A673 (cell line): ENCODE measurements around the gene BEND3. TPM values are rescaled to one million over a fixed set of nuclear protein-coding genes. Genes with fewer than 3 reads are reported as not detected.
"Not testable (repeated sequence)": the region's sequence is repeated elsewhere in the genome, so short reads cannot be mapped to it uniquely, and the experiment has no call there.

ENCODE experiments used
- Bru-seq: library from RNA; stranded (reverse); fragments of 400-500 nt; gene quantifications from one replicate; lab custom pipeline; 2021; lab: Mats Ljungman, UMichigan
- BruChase-seq, 2 experiments: library from RNA; stranded (reverse); fragments of 400-500 nt; gene quantifications; one replicate each; lab custom pipeline; 2021; lab: Mats Ljungman, UMichigan
- BruUV-seq: library from RNA; stranded (reverse); fragments of 400-500 nt; replicated peaks from 2 replicates; lab custom pipeline; 2021; lab: Mats Ljungman, UMichigan
- CTCF ChIA-PET: fragments of 300-600 bp; sonication (Branson Sonifier 250); formaldehyde crosslinking; loops from one replicate; lab custom pipeline; 2022; ENCODE audit warnings: antibody characterized with exemption; lab: Charles Lee
- POLR2A ChIA-PET: fragments of 300-600 bp; sonication (Branson Sonifier 250); formaldehyde crosslinking; loops from one replicate; lab custom pipeline; 2022; ENCODE audit warnings: antibody characterized with exemption; ENCODE audit not compliant: low non-redundant PET; lab: Charles Lee
- DNase-seq: peaks from one replicate; pipeline ENCODE4 v3.0.0-alpha.2; 2015; ENCODE audit warnings: low spot score
- H3K27ac ChIP-seq: fragments of 200-600 bp; sonication (generic); 2 replicates; pipeline ENCODE4 v1.5.1; 2016; ENCODE audit warnings: mixed run types, low read depth, mild to moderate bottlenecking, mixed read lengths, antibody characterized with exemption, low read length; ENCODE audit not compliant: poor library complexity, severe bottlenecking
- H3K27me3 ChIP-seq: fragments of 200-600 bp; sonication (generic); replicated peaks from 2 replicates; pipeline ENCODE4 v1.6.1; 2017; ENCODE audit warnings: mixed run types, low read depth, mild to moderate bottlenecking, mixed read lengths, antibody characterized with exemption, low read length; ENCODE audit not compliant: insufficient read depth, poor library complexity
- H3K36me3 ChIP-seq: fragments of 200-600 bp; sonication (generic); 2 replicates; pipeline ENCODE4 v1.6.1; 2016; ENCODE audit warnings: mixed run types, mild to moderate bottlenecking, mixed read lengths, antibody characterized with exemption, low read length; ENCODE audit not compliant: insufficient read depth, poor library complexity, severe bottlenecking
- H3K4me1 ChIP-seq: fragments of 200-600 bp; sonication (generic); 2 replicates; pipeline ENCODE4 v1.6.1; 2017; ENCODE audit warnings: mixed run types, mild to moderate bottlenecking, mixed read lengths, antibody characterized with exemption, low read length; ENCODE audit not compliant: insufficient read depth, poor library complexity, severe bottlenecking
- H3K4me3 ChIP-seq: fragments of 200-600 bp; sonication (generic); 2 replicates; pipeline ENCODE4 v1.5.1; 2016; ENCODE audit warnings: low read depth, mixed run types, mild to moderate bottlenecking, mixed read lengths, low read length; ENCODE audit not compliant: poor library complexity, severe bottlenecking
- H3K9me3 ChIP-seq: fragments of 200-600 bp; sonication (generic); 2 replicates; pipeline ENCODE4 v1.6.1; 2016; ENCODE audit warnings: mixed run types, low read depth, mild to moderate bottlenecking, mixed read lengths, antibody characterized with exemption, low read length; ENCODE audit not compliant: poor library complexity, severe bottlenecking
- CTCF ChIP-seq: fragments of 300-800, 200-600 bp; sonication (generic); conservative IDR thresholded peaks from 2 replicates; pipeline ENCODE4 v1.5.1; 2017; ENCODE audit warnings: low read depth, mild to moderate bottlenecking, antibody characterized with exemption, low read length, moderate library complexity, mixed read lengths
- EZH2 ChIP-seq: fragments of 200-600 bp; sonication (generic); IDR thresholded peaks from 2 replicates; pipeline ENCODE4 v1.6.1; 2017; ENCODE audit warnings: borderline replicate concordance, low read depth, mild to moderate bottlenecking, mixed read lengths, antibody characterized with exemption, low read length; ENCODE audit not compliant: poor library complexity, severe bottlenecking
- intact Hi-C: fragments of 100-400 bp; cut with micrococcal nuclease; formaldehyde crosslinking; loops from one replicate; pipeline ENCODE4 v1.10.0; 2022; ENCODE audit not compliant: unreplicated experiment
- long read RNA-seq: library from polyadenylated mRNA; stranded (forward); transcript quantifications from one replicate; pipeline ENCODE4 v2.0.0, GENCODE V29; 2022
- total RNA-seq: library from RNA; stranded (reverse); gene quantifications from 2 replicates; pipeline ENCODE4 v1.2.3, GENCODE V29; 2021

BEND3 gene
- total RNA-seq, result 9.9 and 10.9 TPM in 2 replicates
- percentile 64 among the genes with signal in this experiment for Bru-seq, nascent RNA
- BruChase-seq, experiment 1, labeled RNA remaining after a 2-hour chase, result percentile 65 among the genes with signal in this experiment
- BruChase-seq, experiment 2, labeled RNA remaining after a 6-hour chase, result percentile 65 among the genes with signal in this experiment
- long read RNA-seq, full-length matches to known transcripts, result 1 of 9 reads
- long read RNA-seq, partial matches to known transcripts, result 0 of 9 reads
- long read RNA-seq, other reads (novel, unspliced or antisense), result 8 of 9 reads

GRCh38 chr6:107114926-107115694 is at the start of gene BEND3:
Gene BEND3 (minus strand): TSS chr6:107115515. CDS start chr6:107099285, 16,230 bp downstream.
- H3K27me3 ChIP-seq, result no peaks in the 10 kb centered on the region
- intact Hi-C loops, result loop anchor here (5.0 kb wide), 2 partner anchors 88 to 778 kb away; partner anchors contain the start of gene MTRES1
- H3K27ac ChIP-seq, result peak within 1 kb of the TSS; percentile 82
- ChIA-PET POLR2A (no interaction called here), CTCF (no interaction called here)
- H3K36me3 ChIP-seq, result no peaks in the 10 kb centered on the region
- no TSS peak for BruUV-seq
- peaks cover 16% of the 10 kb centered on the region for H3K4me1 ChIP-seq
- peak; percentile 56 for DNase-seq
- TF ChIP-seq CTCF, result no peak
- no peak for TF ChIP-seq EZH2
- H3K4me3 ChIP-seq, result peak within 1 kb of the TSS; percentile 72
- no peaks in the 10 kb centered on the region for H3K9me3 ChIP-seq

- POLR2A ChIA-PET, result not testable (repeated sequence)
Observed at GRCh38 chr6:107164299-107164698, 49.0 kb upstream of the BEND3 start.

GRCh38 chr6:107161521-107161920 is 46.2 kb upstream of the BEND3 start:
- no TSS peak for BruUV-seq
- DNase-seq, result no peak
- Histone ChIP-seq H3K9me3 (no peaks in the 10 kb centered on the region), H3K36me3 (no peaks in the 10 kb centered on the region), H3K27ac (no peak overlapping the region), H3K27me3 (no peaks in the 10 kb centered on the region), H3K4me1 (no peaks in the 10 kb centered on the region), H3K4me3 (no peak overlapping the region)
- CTCF ChIA-PET, result no interaction called here
- TF ChIP-seq CTCF, result no peak
- no peak for TF ChIP-seq EZH2
- intact Hi-C loops, result no loop called here
- POLR2A ChIA-PET, result no interaction called here

More at GRCh38 chr6:107164299-107164698, 49.0 kb upstream of the BEND3 start:
- DNase-seq, H3K9me3 ChIP-seq, H3K4me1 ChIP-seq, BruUV-seq, H3K27me3 ChIP-seq, H3K36me3 ChIP-seq, CTCF ChIA-PET, H3K4me3 ChIP-seq, intact Hi-C loops, H3K27ac ChIP-seq: not testable (repeated sequence)
